ENCODE data around the gene GRHPR. TPM values are rescaled to one million over a fixed set of nuclear protein-coding genes. Genes with fewer than 3 reads are reported as not detected.
"Not testable (repeated sequence)": the region's sequence is repeated elsewhere in the genome, so short reads cannot be mapped to it uniquely, and the experiment has no call there.

The GRHPR gene
- total RNA-seq, 4 donors from 2014 or later, result 120 to 181 (median 141) TPM

- DNase-seq (ENCODE audit: low spot score in 2 of 2), result peak; percentile 76 to 95
- intact Hi-C loops (cut with DNase I; ENCODE audit: low total_unique reads), result loop anchor here (5.0 kb wide), 1 partner anchor 37 kb away; no protein-coding TSS in a partner anchor
- peak overlapping the region; percentile 73 for H3K4me3 ChIP-seq (ENCODE audit: low read depth, poor library complexity, severe bottlenecking)
- no peak for TF ChIP-seq POLR2A (IDR thresholded peaks at IDR 0.05)
- no peak for TF ChIP-seq CTCF (IDR thresholded peaks at IDR 0.05)
- WGBS, 2 donors, result 0 to 1% methylated on average over 37 of the region's 47 CpGs
Observed at GRCh38 chr9:37464426-37465248, 42.1 kb downstream of the GRHPR start.

- WGBS, 2 donors, result 0 to 1% methylated on average over 49 to 52 of the region's 52 CpGs
- intact Hi-C loops (cut with DNase I; ENCODE audit: low total_unique reads), result no loop called here
- no peak for TF ChIP-seq CTCF (IDR thresholded peaks at IDR 0.05)
- no peak for TF ChIP-seq POLR2A (IDR thresholded peaks at IDR 0.05)
- DNase-seq (ENCODE audit: low spot score in 2 of 2), result peak; percentile 99 to 100
- H3K4me3 ChIP-seq (ENCODE audit: low read depth, poor library complexity, severe bottlenecking), result peak within 1 kb of the TSS; percentile 73
Observed at GRCh38 chr9:37465249-37466036, 42.9 kb downstream of the GRHPR start, which contains the start of gene ZBTB5. Gene ZBTB5, minus strand, starts transcription at chr9:37465450. Its CDS starts 22,899 bp downstream, at chr9:37442551.

- peak overlapping the region; percentile 39 for H3K4me3 ChIP-seq (ENCODE audit: low read depth, poor library complexity, severe bottlenecking)
- intact Hi-C loops (cut with DNase I; ENCODE audit: low total_unique reads), result no loop called here
- TF ChIP-seq POLR2A (IDR thresholded peaks at IDR 0.05) (no peak), CTCF (IDR thresholded peaks at IDR 0.05) (no peak)
- peak; percentile 58 to 95 for DNase-seq (ENCODE audit: low spot score in 2 of 2)
- WGBS, 2 donors, result 1% methylated on average over 46 to 47 of the region's 47 CpGs
Observed at GRCh38 chr9:37466037-37466709, 43.7 kb downstream of the GRHPR start.

GRCh38 chr9:37467530-37467929 is 45.0 kb downstream of the GRHPR start:
- WGBS, 2 donors, result 94 to 97% methylated on average over 17 of the region's 17 CpGs
- H3K4me3 ChIP-seq (ENCODE audit: low read depth, poor library complexity, severe bottlenecking); DNase-seq (ENCODE audit: low spot score in 2 of 2); intact Hi-C loops (cut with DNase I; ENCODE audit: low total_unique reads): not testable (repeated sequence)

- TF ChIP-seq POLR2A (IDR thresholded peaks at IDR 0.05), result no peak
- no peak for TF ChIP-seq CTCF (IDR thresholded peaks at IDR 0.05)
- DNase-seq (ENCODE audit: low spot score in 2 of 2), result no peak
- no peak overlapping the region for H3K4me3 ChIP-seq (ENCODE audit: low read depth, poor library complexity, severe bottlenecking)
- intact Hi-C loops (cut with DNase I; ENCODE audit: low total_unique reads), result no loop called here
- 77 to 82% methylated on average over 6 of the region's 6 CpGs for WGBS, 2 donors
Observed at GRCh38 chr9:37468620-37469019, 46.1 kb downstream of the GRHPR start.

Measured in lower leg skin (tissue), 4 donors.